GF-D8 (cell line): Measurements from ENCODE around the gene CREG2.
A peak's percentile ranks its signal among the peaks of the same experiment; 100 is the strongest.

ENCODE experiments used
- DNase-seq: peaks from one replicate; lab custom pipeline; 2025; lab: John Stamatoyannopoulos, UW

The CREG2 gene

GRCh38 chr2:101409699-101410098 lies 22.4 kb upstream of the CREG2 start:
- DNase-seq: no peak

- DNase-seq: no peak
Observed at GRCh38 chr2:101408925-101409324, 21.6 kb upstream of the CREG2 start.

GRCh38 chr2:101405351-101405899 lies 18.1 kb upstream of the CREG2 start:
- peak; percentile 48 for DNase-seq

- DNase-seq: no peak
Observed at GRCh38 chr2:101403745-101404144, 16.4 kb upstream of the CREG2 start.

- DNase-seq: no peak
Observed at GRCh38 chr2:101402630-101403029, 15.3 kb upstream of the CREG2 start.

- no peak for DNase-seq
Observed at GRCh38 chr2:101401906-101402305, 14.6 kb upstream of the CREG2 start.

- DNase-seq: no peak
Observed at GRCh38 chr2:101401326-101401665, 14.0 kb upstream of the CREG2 start.

- DNase-seq: peak; percentile 8
Observed at GRCh38 chr2:101400506-101401325, 13.4 kb upstream of the CREG2 start.

- peak; percentile 47 for DNase-seq
Observed at GRCh38 chr2:101400048-101400447, 12.7 kb upstream of the CREG2 start.

GRCh38 chr2:101399021-101399799 lies 11.9 kb upstream of the CREG2 start:
- no peak for DNase-seq

- DNase-seq: no peak
Observed at GRCh38 chr2:101398116-101398821, 11.0 kb upstream of the CREG2 start.

- DNase-seq: no peak
Observed at GRCh38 chr2:101396316-101396717, 9.0 kb upstream of the CREG2 start.

- no peak for DNase-seq
Observed at GRCh38 chr2:101395545-101396315, 8.4 kb upstream of the CREG2 start.

- DNase-seq: no peak
Observed at GRCh38 chr2:101388232-101388631, 929 bp upstream of the CREG2 start.

- DNase-seq: no peak
Observed at GRCh38 chr2:101386599-101387150, 628 bp downstream of the CREG2 start.

- DNase-seq: no peak
Observed at GRCh38 chr2:101383016-101383541, 4.2 kb downstream of the CREG2 start.

- no peak for DNase-seq
Observed at GRCh38 chr2:101382442-101382841, 4.9 kb downstream of the CREG2 start.

- no peak for DNase-seq
Observed at GRCh38 chr2:101380376-101380775, 6.9 kb downstream of the CREG2 start.

- no peak for DNase-seq
Observed at GRCh38 chr2:101379091-101379490, 8.2 kb downstream of the CREG2 start.

- DNase-seq: no peak
Observed at GRCh38 chr2:101375653-101376052, 11.7 kb downstream of the CREG2 start.
